GM12878 (cell line): ENCODE measurements around the gene CXCR1. TPM values are rescaled to one million over a fixed set of nuclear protein-coding genes. Genes with fewer than 3 reads are reported as not detected.

Experiments used
- ATAC-seq: fragments of 200-7000 bp; cut with Tn5 transposase; 3 replicates; pipeline ENCODE4 v1.9.1; 2020; ENCODE audit warnings: mild to moderate bottlenecking, moderate library complexity
- BruUV-seq: library from RNA; stranded (reverse); fragments of 400-500 nt; replicated peaks from 2 replicates; lab custom pipeline; 2021; lab: Mats Ljungman, UMichigan
- CTCF ChIA-PET: fragments of 300-600 bp; sonication (Branson Sonifier 250); formaldehyde crosslinking; extraction: SDS; loops from one replicate; lab custom pipeline; 2021; ENCODE audit warnings: inconsistent platforms; lab: Yijun Ruan, JAX
- POLR2A ChIA-PET: fragments of 350-600 bp; formaldehyde crosslinking; extraction: SDS; loops from one replicate; lab custom pipeline; 2021; ENCODE audit warnings: inconsistent platforms; lab: Charles Lee
- RAD21 ChIA-PET: fragments of 300-600 bp; sonication (Branson Sonifier 250); formaldehyde crosslinking; loops from one replicate; lab custom pipeline; 2023; ENCODE audit warnings: antibody characterized with exemption; ENCODE audit not compliant: unreplicated experiment; lab: Charles Lee
- SMC1A ChIA-PET: fragments of 300-600 bp; sonication (Branson Sonifier 250); formaldehyde crosslinking; loops from one replicate; lab custom pipeline; 2023; ENCODE audit not compliant: unreplicated experiment, uncharacterized antibody; lab: Charles Lee
- DNase-seq: peaks from one replicate; pipeline ENCODE4 v3.0.0-alpha.2; 2011; ENCODE audit warnings: low read depth, low spot score
- FAIRE-seq: peaks from 3 replicates; lab custom pipeline; 2011; peaks lifted over from hg19 to GRCh38; lab: Jason Lieb, UNC
- H2AFZ ChIP-seq: 2 replicates; pipeline ENCODE4 v1.6.0; 2011; ENCODE audit warnings: low read depth, low read length, control low read depth; ENCODE audit not compliant: control insufficient read depth
- H3K27ac ChIP-seq: 2 replicates; pipeline ENCODE4 v1.5.1; 2011; ENCODE audit warnings: control low read depth; ENCODE audit not compliant: control insufficient read depth, insufficient read depth
- H3K27me3 ChIP-seq, 2 experiments: replicated peaks in 1 of 2; 2 replicates each; pipeline versions ENCODE4 v1.6.0 to v1.6.1; 2011; ENCODE audit warnings: low read length in 1 of 2; ENCODE audit not compliant: control insufficient read depth in 2 of 2, insufficient read depth in 2 of 2
- H3K36me3 ChIP-seq, 2 experiments: 2 replicates each; pipeline ENCODE4 v1.5.1; 2011; ENCODE audit warnings: low read length in 1 of 2; ENCODE audit not compliant: control insufficient read depth in 2 of 2, insufficient read depth in 2 of 2
- H3K4me1 ChIP-seq: 2 replicates; pipeline ENCODE4 v1.6.1; 2011; ENCODE audit warnings: mild to moderate bottlenecking, low read length, moderate library complexity, mixed read lengths; ENCODE audit not compliant: control insufficient read depth, insufficient read depth
- H3K4me2 ChIP-seq: 2 replicates; pipeline ENCODE4 v1.6.0; 2011; ENCODE audit warnings: control low read depth; ENCODE audit not compliant: control insufficient read depth, insufficient read depth
- H3K4me3 ChIP-seq: fragments of 200-600 bp; sonication (generic); 2 replicates; pipeline ENCODE4 v1.5.1; 2016
- H3K79me2 ChIP-seq: 2 replicates; pipeline ENCODE4 v1.6.0; 2011; ENCODE audit warnings: low read length; ENCODE audit not compliant: control insufficient read depth, insufficient read depth
- H3K9ac ChIP-seq: 2 replicates; pipeline ENCODE4 v1.8.0; 2011; ENCODE audit warnings: low read length, control low read depth, mixed read lengths; ENCODE audit not compliant: control insufficient read depth, insufficient read depth
- H3K9me3 ChIP-seq: replicated peaks from 3 replicates; pipeline ENCODE4 v1.5.1; 2011; ENCODE audit warnings: mild to moderate bottlenecking, low read length; ENCODE audit not compliant: control insufficient read depth, insufficient read depth
- H4K20me1 ChIP-seq: 2 replicates; pipeline ENCODE4 v1.6.0; 2011; ENCODE audit not compliant: control insufficient read depth, insufficient read depth
- DPF2 ChIP-seq: fragments of 450-650 bp; IDR thresholded peaks from 2 replicates; pipeline ENCODE4 v1.6.1; 2017; ENCODE audit warnings: mild to moderate bottlenecking
- ESRRA ChIP-seq: IDR thresholded peaks from 2 replicates; pipeline ENCODE4 v1.6.1; 2012; ENCODE audit warnings: mild to moderate bottlenecking, low read length, improper control_type of control experiment
- FOS ChIP-seq: IDR thresholded peaks from 3 replicates; pipeline ENCODE4 v1.6.1; 2011; ENCODE audit warnings: borderline replicate concordance; ENCODE audit not compliant: insufficient read length; ENCODE audit errors: extremely low read depth
- GATAD2B ChIP-seq: fragments of 450-650 bp; conservative IDR thresholded peaks from 2 replicates; pipeline ENCODE4 v1.6.1; 2017; ENCODE audit warnings: low read depth, mild to moderate bottlenecking, moderate library complexity
- KAT2A ChIP-seq: conservative IDR thresholded peaks from 2 replicates; pipeline ENCODE4 v1.6.1; 2011; ENCODE audit warnings: low read depth, low read length; ENCODE audit not compliant: control insufficient read depth
- MEF2B ChIP-seq: fragments of 450-650 bp; IDR thresholded peaks from 2 replicates; pipeline ENCODE4 v1.6.1; 2018; ENCODE audit warnings: mild to moderate bottlenecking, moderate library complexity; ENCODE audit not compliant: partially characterized antibody, poor library complexity, severe bottlenecking
- NBN ChIP-seq: fragments of 450-650 bp; IDR thresholded peaks from 2 replicates; pipeline ENCODE4 v1.6.1; 2016
- NFYB ChIP-seq: IDR thresholded peaks from 2 replicates; pipeline ENCODE4 v1.6.1; 2011; ENCODE audit warnings: low read depth, mild to moderate bottlenecking, low read length, improper control_type of control experiment, moderate library complexity; ENCODE audit not compliant: insufficient read depth
- NRF1 ChIP-seq: conservative IDR thresholded peaks from 2 replicates; pipeline ENCODE4 v1.6.1; 2011; ENCODE audit warnings: mild to moderate bottlenecking, low read depth, low read length, improper control_type of control experiment
- SUPT20H ChIP-seq: IDR thresholded peaks from 2 replicates; pipeline ENCODE4 v1.6.1; 2011; ENCODE audit warnings: low read depth, mild to moderate bottlenecking, low read length, moderate library complexity, borderline replicate concordance; ENCODE audit not compliant: control insufficient read depth
- SUZ12 ChIP-seq: fragments of 200-600 bp; sonication (generic); IDR thresholded peaks from one replicate; pipeline ENCODE4 v1.6.1; 2018; ENCODE audit warnings: antibody characterized with exemption, mild to moderate bottlenecking; ENCODE audit not compliant: unreplicated experiment
- TAF1 ChIP-seq: IDR thresholded peaks from 2 replicates; pipeline ENCODE4 v1.6.1; 2011; ENCODE audit warnings: mild to moderate bottlenecking, low read depth, low read length, borderline replicate concordance
- WRNIP1 ChIP-seq: IDR thresholded peaks from 2 replicates; pipeline ENCODE4 v1.6.1; 2011; ENCODE audit warnings: low read depth, low read length, improper control_type of control experiment, borderline replicate concordance
- WGBS: methylation state at CpG from one replicate; pipeline ENCODE4 v1.1.6; 2016; ENCODE audit warnings: low lambda C conversion rate; ENCODE audit not compliant: insufficient replicate concordance, insufficient coverage; ENCODE audit errors: missing lambda C conversion rate; 5-methylcytosine and 5-hydroxymethylcytosine counted together
- in situ Hi-C: fragments of 300-500 bp; cut with MboI; formaldehyde crosslinking; loops from 9 replicates; pipeline ENCODE4 v1.14.3; 2018; ENCODE audit warnings: mixed read lengths
- intact Hi-C: fragments of 100-400 bp; cut with micrococcal nuclease; formaldehyde crosslinking; loops from one replicate; pipeline ENCODE4 v1.14.2; 2022; ENCODE audit not compliant: unreplicated experiment
- polyA plus RNA-seq, 11 experiments: library from polyadenylated mRNA; depleted of rRNA in 4 of 11; unstranded in 6 of 11; stranded (reverse) in 5 of 11; fragments of >200 nt; fragmentation: Nextera tagmentation in 4 of 11; fragmentation: Illumina TruSeq in 1 of 11; extraction: Ambion mirVana in 4 of 11; extraction: Trizol in 1 of 11; gene quantifications; 1 replicate in 1 of 11; 2 replicates in 10 of 11; pipeline versions ENCODE4 v1.2.1 to v1.2.3, GENCODE V29; 2011 to 2016; ENCODE audit warnings: inconsistent platforms in 2 of 11, missing spikeins in 2 of 11, low read depth in 1 of 11
- total RNA-seq, 4 experiments: library from RNA; depleted of rRNA in 3 of 4; stranded (reverse); fragments of >200 nt in 3 of 4; fragmentation: Illumina TruSeq in 1 of 4; extraction: Trizol in 1 of 4; gene quantifications; 2 replicates each; pipeline versions ENCODE4 v1.2.1 to v1.2.3, GENCODE V29; 2013 to 2021
- TF ChIP-seq, protein P1 (sequence below): IDR thresholded peaks from 2 replicates; pipeline ENCODE4 v1.6.1; 2012; ENCODE audit warnings: low read depth, low read length, improper control_type of control experiment
- TF ChIP-seq, protein P2 (sequence below): fragments of 450-650 bp; IDR thresholded peaks from 2 replicates; pipeline ENCODE4 v1.6.1; 2017; ENCODE audit warnings: antibody characterized with exemption, mild to moderate bottlenecking, moderate library complexity
- TF ChIP-seq, protein P3 (sequence below): fragments of 450-650 bp; IDR thresholded peaks from 2 replicates; pipeline ENCODE4 v1.6.1; 2016; ENCODE audit warnings: mild to moderate bottlenecking
- TF ChIP-seq, protein P4 (sequence below): fragments of 450-650 bp; IDR thresholded peaks from 2 replicates; pipeline ENCODE4 v1.6.1; 2014; ENCODE audit warnings: mild to moderate bottlenecking

Gene CXCR1
- total and polyA plus RNA-seq, 10 of the 15 experiments (the other 5 are each of a cell fraction or from before 2014, with no cell fraction given), result not detected

DNA sequence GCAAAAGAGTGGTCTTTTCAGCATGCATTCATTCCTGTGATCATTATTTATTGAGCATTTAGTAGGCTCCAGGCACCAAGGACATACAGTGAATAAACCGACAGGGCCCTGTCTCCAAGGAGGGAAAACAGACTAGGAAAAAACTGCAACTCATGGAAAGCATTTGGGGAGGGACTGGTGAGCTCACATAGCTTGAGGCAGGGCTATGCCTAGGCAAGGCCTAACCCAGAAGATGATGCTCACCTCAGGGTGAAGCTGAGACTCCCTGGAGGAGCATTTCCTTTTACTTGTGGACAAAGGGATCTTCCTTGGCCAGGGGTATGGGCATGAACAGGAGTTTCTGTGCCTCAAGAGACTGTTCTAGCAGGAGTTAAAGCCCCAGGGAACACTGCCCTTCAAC, 3.9 kb downstream of the CXCR1 start:
- no peaks in the 10 kb centered on the region for H3K4me1 ChIP-seq
- H2AFZ ChIP-seq, result no peak overlapping the region
- no peaks in the 10 kb centered on the region for H3K36me3 ChIP-seq
- ChIA-PET RAD21 (no interaction called here), CTCF (interaction anchor here (1.0 to 1.1 kb wide), 2 partner anchors 8 to 10 kb away, joined by 3 read pairs; no protein-coding TSS in a partner anchor), SMC1A (no interaction called here)
- no peaks in the 10 kb centered on the region for H3K9me3 ChIP-seq
- H3K27me3 ChIP-seq, result peaks cover 0 to 3% of the 10 kb centered on the region in 2 experiments; a peak in 3 of 4 replicates
- no peak overlapping the region for H3K4me3 ChIP-seq
- H3K27ac ChIP-seq, result no peak overlapping the region
- H4K20me1 ChIP-seq, result no peaks in the 10 kb centered on the region
- ATAC-seq, result no peak
- intact Hi-C loops, result no loop called here
- H3K79me2 ChIP-seq, result no peaks in the 10 kb centered on the region
- no peak for TF ChIP-seq TAF1
- no peak for TF ChIP-seq NFYB
- TF ChIP-seq FOS, result no peak
- TF ChIP-seq NRF1, result no peak
- no peak for TF ChIP-seq KAT2A
- no peak for TF ChIP-seq ESRRA
- no peak for TF ChIP-seq SUPT20H
- TF ChIP-seq DPF2, result no peak
- TF ChIP-seq GATAD2B, result no peak
- TF ChIP-seq WRNIP1, result no peak
- TF ChIP-seq, protein P1, sequence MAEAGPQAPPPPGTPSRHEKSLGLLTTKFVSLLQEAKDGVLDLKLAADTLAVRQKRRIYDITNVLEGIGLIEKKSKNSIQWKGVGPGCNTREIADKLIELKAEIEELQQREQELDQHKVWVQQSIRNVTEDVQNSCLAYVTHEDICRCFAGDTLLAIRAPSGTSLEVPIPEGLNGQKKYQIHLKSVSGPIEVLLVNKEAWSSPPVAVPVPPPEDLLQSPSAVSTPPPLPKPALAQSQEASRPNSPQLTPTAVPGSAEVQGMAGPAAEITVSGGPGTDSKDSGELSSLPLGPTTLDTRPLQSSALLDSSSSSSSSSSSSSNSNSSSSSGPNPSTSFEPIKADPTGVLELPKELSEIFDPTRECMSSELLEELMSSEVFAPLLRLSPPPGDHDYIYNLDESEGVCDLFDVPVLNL, result no peak
- TF ChIP-seq NBN, result no peak
- TF ChIP-seq, protein P2, sequence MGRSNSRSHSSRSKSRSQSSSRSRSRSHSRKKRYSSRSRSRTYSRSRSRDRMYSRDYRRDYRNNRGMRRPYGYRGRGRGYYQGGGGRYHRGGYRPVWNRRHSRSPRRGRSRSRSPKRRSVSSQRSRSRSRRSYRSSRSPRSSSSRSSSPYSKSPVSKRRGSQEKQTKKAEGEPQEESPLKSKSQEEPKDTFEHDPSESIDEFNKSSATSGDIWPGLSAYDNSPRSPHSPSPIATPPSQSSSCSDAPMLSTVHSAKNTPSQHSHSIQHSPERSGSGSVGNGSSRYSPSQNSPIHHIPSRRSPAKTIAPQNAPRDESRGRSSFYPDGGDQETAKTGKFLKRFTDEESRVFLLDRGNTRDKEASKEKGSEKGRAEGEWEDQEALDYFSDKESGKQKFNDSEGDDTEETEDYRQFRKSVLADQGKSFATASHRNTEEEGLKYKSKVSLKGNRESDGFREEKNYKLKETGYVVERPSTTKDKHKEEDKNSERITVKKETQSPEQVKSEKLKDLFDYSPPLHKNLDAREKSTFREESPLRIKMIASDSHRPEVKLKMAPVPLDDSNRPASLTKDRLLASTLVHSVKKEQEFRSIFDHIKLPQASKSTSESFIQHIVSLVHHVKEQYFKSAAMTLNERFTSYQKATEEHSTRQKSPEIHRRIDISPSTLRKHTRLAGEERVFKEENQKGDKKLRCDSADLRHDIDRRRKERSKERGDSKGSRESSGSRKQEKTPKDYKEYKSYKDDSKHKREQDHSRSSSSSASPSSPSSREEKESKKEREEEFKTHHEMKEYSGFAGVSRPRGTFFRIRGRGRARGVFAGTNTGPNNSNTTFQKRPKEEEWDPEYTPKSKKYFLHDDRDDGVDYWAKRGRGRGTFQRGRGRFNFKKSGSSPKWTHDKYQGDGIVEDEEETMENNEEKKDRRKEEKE, result no peak
- TF ChIP-seq, protein P3, sequence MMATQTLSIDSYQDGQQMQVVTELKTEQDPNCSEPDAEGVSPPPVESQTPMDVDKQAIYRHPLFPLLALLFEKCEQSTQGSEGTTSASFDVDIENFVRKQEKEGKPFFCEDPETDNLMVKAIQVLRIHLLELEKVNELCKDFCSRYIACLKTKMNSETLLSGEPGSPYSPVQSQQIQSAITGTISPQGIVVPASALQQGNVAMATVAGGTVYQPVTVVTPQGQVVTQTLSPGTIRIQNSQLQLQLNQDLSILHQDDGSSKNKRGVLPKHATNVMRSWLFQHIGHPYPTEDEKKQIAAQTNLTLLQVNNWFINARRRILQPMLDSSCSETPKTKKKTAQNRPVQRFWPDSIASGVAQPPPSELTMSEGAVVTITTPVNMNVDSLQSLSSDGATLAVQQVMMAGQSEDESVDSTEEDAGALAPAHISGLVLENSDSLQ, result no peak
- no peak for TF ChIP-seq SUZ12
- TF ChIP-seq MEF2B, result no peak
- TF ChIP-seq, protein P4, sequence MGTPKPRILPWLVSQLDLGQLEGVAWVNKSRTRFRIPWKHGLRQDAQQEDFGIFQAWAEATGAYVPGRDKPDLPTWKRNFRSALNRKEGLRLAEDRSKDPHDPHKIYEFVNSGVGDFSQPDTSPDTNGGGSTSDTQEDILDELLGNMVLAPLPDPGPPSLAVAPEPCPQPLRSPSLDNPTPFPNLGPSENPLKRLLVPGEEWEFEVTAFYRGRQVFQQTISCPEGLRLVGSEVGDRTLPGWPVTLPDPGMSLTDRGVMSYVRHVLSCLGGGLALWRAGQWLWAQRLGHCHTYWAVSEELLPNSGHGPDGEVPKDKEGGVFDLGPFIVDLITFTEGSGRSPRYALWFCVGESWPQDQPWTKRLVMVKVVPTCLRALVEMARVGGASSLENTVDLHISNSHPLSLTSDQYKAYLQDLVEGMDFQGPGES, result no peak
- TF ChIP-seq, all 136 proteins: peak for 0
- in situ Hi-C loops, result no loop called here
- DNase-seq, result no peak
- WGBS, result 29% methylated on average over 1 of the region's 1 CpG
- H3K4me2 ChIP-seq, result no peak overlapping the region
- POLR2A ChIA-PET, result no interaction called here
- no peak for FAIRE-seq
- BruUV-seq, result no TSS peak
- H3K9ac ChIP-seq, result no peak overlapping the region
